Mesendoderm (in vitro differentiated cells): ENCODE results near the gene TESMIN.

ENCODE experiments used
- DNase-seq: peaks from one replicate; pipeline ENCODE4 v3.0.0; 2013
- H2AK5ac ChIP-seq: 2 replicates; pipeline ENCODE4 v1.6.1; 2013; ENCODE audit warnings: low read length, inconsistent platforms
- H2BK120ac ChIP-seq: 2 replicates; pipeline ENCODE4 v1.6.1; 2013; ENCODE audit warnings: low read depth, mild to moderate bottlenecking, low read length, moderate library complexity, mixed read lengths
- H2BK15ac ChIP-seq: replicated peaks from 2 replicates; pipeline ENCODE4 v1.6.1; 2013; ENCODE audit warnings: low read depth, mild to moderate bottlenecking, moderate library complexity
- H2BK5ac ChIP-seq: 2 replicates; pipeline ENCODE4 v1.6.1; 2013; ENCODE audit warnings: low read length, inconsistent platforms
- H3K18ac ChIP-seq: 2 replicates; pipeline ENCODE4 v1.6.1; 2013; ENCODE audit warnings: mild to moderate bottlenecking, low read length, mixed read lengths
- H3K23ac ChIP-seq: one replicate; pipeline ENCODE4 v1.6.1; 2013; ENCODE audit warnings: low read length
- H3K27ac ChIP-seq: 2 replicates; pipeline ENCODE4 v1.5.1; 2013; ENCODE audit warnings: low read depth, mild to moderate bottlenecking, inconsistent platforms, low read length, moderate library complexity
- H3K27me3 ChIP-seq: 2 replicates; pipeline ENCODE4 v1.6.1; 2013; ENCODE audit warnings: low read length, control low read depth, mild to moderate bottlenecking, inconsistent platforms; ENCODE audit not compliant: insufficient read depth, poor library complexity
- H3K36me3 ChIP-seq: 2 replicates; pipeline ENCODE4 v1.6.1; 2013; ENCODE audit warnings: low read length, inconsistent platforms; ENCODE audit not compliant: control insufficient read depth, insufficient read depth
- H3K4ac ChIP-seq: one replicate; pipeline ENCODE4 v1.6.1; 2013; ENCODE audit warnings: low read depth, mild to moderate bottlenecking, low read length, moderate library complexity
- H3K4me1 ChIP-seq: 2 replicates; pipeline ENCODE4 v1.6.1; 2013; ENCODE audit warnings: low read depth, low read length, inconsistent platforms; ENCODE audit not compliant: control insufficient read depth
- H3K4me2 ChIP-seq: 2 replicates; pipeline ENCODE4 v1.6.1; 2013; ENCODE audit warnings: low read length
- H3K4me3 ChIP-seq: 2 replicates; pipeline ENCODE4 v1.5.1; 2013; ENCODE audit warnings: mild to moderate bottlenecking, low read length
- H3K56ac ChIP-seq: one replicate; pipeline ENCODE4 v1.6.1; 2013; ENCODE audit warnings: low read length
- H3K79me1 ChIP-seq: 2 replicates; pipeline ENCODE4 v1.6.1; 2013; ENCODE audit warnings: low read length, inconsistent platforms
- H3K79me2 ChIP-seq: 2 replicates; pipeline ENCODE4 v1.6.1; 2013; ENCODE audit warnings: mild to moderate bottlenecking, low read length; ENCODE audit not compliant: control insufficient read depth, insufficient read depth
- H3K9ac ChIP-seq: 2 replicates; pipeline ENCODE4 v1.6.1; 2013; ENCODE audit warnings: low read length, inconsistent platforms
- H4K5ac ChIP-seq: one replicate; pipeline ENCODE4 v1.6.1; 2013; ENCODE audit warnings: low read length
- H4K8ac ChIP-seq: one replicate; pipeline ENCODE4 v1.6.1; 2013; ENCODE audit warnings: low read depth, mild to moderate bottlenecking, control low read depth, low read length, moderate library complexity
- WGBS: extraction: QIAGEN DNeasy Blood & Tissue Kit; methylation state at CpG from one replicate; pipeline ENCODE4 v1.1.7; 2013; ENCODE audit warnings: low lambda C conversion rate, missing lambda C conversion rate; ENCODE audit not compliant: insufficient coverage; ENCODE audit errors: extremely low coverage; 5-methylcytosine and 5-hydroxymethylcytosine counted together

The TESMIN gene

DNA sequence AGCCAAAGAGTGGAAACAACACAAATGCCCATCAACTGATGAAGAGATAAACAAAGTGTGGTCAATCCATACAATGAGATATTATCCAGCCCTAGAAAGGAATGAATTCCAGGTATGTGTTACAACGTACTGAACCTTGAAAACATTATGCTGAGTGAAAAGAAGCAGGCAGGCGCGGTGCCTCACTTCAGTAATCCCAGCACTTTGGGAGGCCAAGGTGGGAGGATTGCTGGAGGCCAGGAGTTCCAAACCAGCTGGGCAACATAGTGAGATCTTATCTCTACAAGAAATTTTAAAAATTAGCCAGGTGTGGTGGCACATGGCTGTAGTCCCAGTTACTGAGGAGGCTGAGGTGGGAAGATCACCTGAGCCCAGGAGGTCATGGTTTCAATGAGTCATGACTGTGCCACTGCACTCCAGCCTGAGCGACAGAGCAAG, 24.6 kb upstream of the TESMIN start:
- H2BK15ac ChIP-seq = no peak overlapping the region
- no peak for DNase-seq
- H3K4me3 ChIP-seq = no peak overlapping the region
- H4K8ac ChIP-seq = no peak overlapping the region
- no peak overlapping the region for H2BK5ac ChIP-seq
- no peak overlapping the region for H4K5ac ChIP-seq
- H2AK5ac ChIP-seq = no peak overlapping the region
- H2BK120ac ChIP-seq = no peak overlapping the region
- H3K79me1 ChIP-seq = no peaks in the 10 kb centered on the region
- H3K56ac ChIP-seq = no peak overlapping the region
- no CpG with 5 or more reads among the region's 4 CpGs for WGBS
- no peak overlapping the region for H3K4ac ChIP-seq
- H3K4me1 ChIP-seq = no peaks in the 10 kb centered on the region
- H3K9ac ChIP-seq = no peak overlapping the region
- no peaks in the 10 kb centered on the region for H3K27me3 ChIP-seq
- no peaks in the 10 kb centered on the region for H3K36me3 ChIP-seq
- H3K18ac ChIP-seq = no peak overlapping the region
- no peak overlapping the region for H3K4me2 ChIP-seq
- H3K79me2 ChIP-seq = no peaks in the 10 kb centered on the region
- no peak overlapping the region for H3K23ac ChIP-seq
- no peak overlapping the region for H3K27ac ChIP-seq

DNA sequence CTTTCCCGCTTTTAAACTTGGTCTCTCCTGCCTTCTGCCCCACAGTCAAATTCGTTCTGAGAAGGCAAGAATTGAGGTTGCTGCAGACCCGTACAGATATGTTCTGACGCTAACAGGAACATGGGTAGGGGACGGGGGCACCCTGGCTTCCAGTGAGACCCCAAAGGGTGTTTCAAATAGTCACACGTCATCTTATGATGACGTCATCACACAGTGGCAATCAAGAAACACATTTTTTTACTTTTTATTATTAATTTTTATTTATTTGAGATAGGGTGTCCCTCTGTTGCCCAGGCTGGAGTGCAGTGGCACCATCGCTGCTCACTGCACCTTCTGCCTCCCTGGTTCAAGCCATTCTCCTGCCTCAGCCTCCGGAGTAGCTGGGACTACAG, 22.9 kb upstream of the TESMIN start:
- Histone ChIP-seq H3K4me1 (no peaks in the 10 kb centered on the region), H3K56ac (no peak overlapping the region), H2BK120ac (no peak overlapping the region), H2AK5ac (no peak overlapping the region), H4K5ac (no peak overlapping the region), H4K8ac (no peak overlapping the region), H3K9ac (no peak overlapping the region), H2BK15ac (no peak overlapping the region), H3K27ac (no peak overlapping the region), H3K36me3 (peaks cover 2% of the 10 kb centered on the region), H2BK5ac (no peak overlapping the region), H3K4ac (no peak overlapping the region), H3K18ac (no peak overlapping the region), H3K79me1 (no peaks in the 10 kb centered on the region), H3K23ac (no peak overlapping the region), H3K4me3 (no peak overlapping the region), H3K4me2 (no peak overlapping the region), H3K27me3 (no peaks in the 10 kb centered on the region), H3K79me2 (no peaks in the 10 kb centered on the region)
- WGBS = no CpG with 5 or more reads among the region's 9 CpGs
- DNase-seq = no peak

GRCh38 chr11:68773521-68774193, 22.3 kb upstream of the TESMIN start:
- H3K79me1 ChIP-seq = no peaks in the 10 kb centered on the region
- H4K5ac ChIP-seq = no peak overlapping the region
- no peak overlapping the region for H2BK15ac ChIP-seq
- no peak for DNase-seq
- no peak overlapping the region for H3K4me2 ChIP-seq
- H3K79me2 ChIP-seq = no peaks in the 10 kb centered on the region
- H2BK120ac ChIP-seq = no peak overlapping the region
- WGBS = no CpG with 5 or more reads among the region's 22 CpGs
- H2AK5ac ChIP-seq = no peak overlapping the region
- H2BK5ac ChIP-seq = no peak overlapping the region
- no peak overlapping the region for H3K18ac ChIP-seq
- peaks cover 2% of the 10 kb centered on the region for H3K36me3 ChIP-seq
- H3K4me3 ChIP-seq = no peak overlapping the region
- no peak overlapping the region for H3K4ac ChIP-seq
- H3K9ac ChIP-seq = no peak overlapping the region
- no peak overlapping the region for H3K56ac ChIP-seq
- no peaks in the 10 kb centered on the region for H3K4me1 ChIP-seq
- H4K8ac ChIP-seq = no peak overlapping the region
- H3K27ac ChIP-seq = no peak overlapping the region
- no peaks in the 10 kb centered on the region for H3K27me3 ChIP-seq
- H3K23ac ChIP-seq = no peak overlapping the region

GRCh38 chr11:68772936-68773335, 21.6 kb upstream of the TESMIN start:
- H3K36me3 ChIP-seq = peaks cover 2% of the 10 kb centered on the region
- H3K27me3 ChIP-seq = no peaks in the 10 kb centered on the region
- no peak overlapping the region for H2BK15ac ChIP-seq
- no peak overlapping the region for H4K5ac ChIP-seq
- H3K4me1 ChIP-seq = no peaks in the 10 kb centered on the region
- no peak overlapping the region for H3K4me3 ChIP-seq
- H2BK120ac ChIP-seq = no peak overlapping the region
- no peak overlapping the region for H3K18ac ChIP-seq
- no peak overlapping the region for H3K27ac ChIP-seq
- H3K9ac ChIP-seq = no peak overlapping the region
- whole genome bisulfite sequencing = no CpG with 5 or more reads among the region's 20 CpGs
- H2AK5ac ChIP-seq = no peak overlapping the region
- H2BK5ac ChIP-seq = no peak overlapping the region
- H3K4ac ChIP-seq = no peak overlapping the region
- H3K56ac ChIP-seq = no peak overlapping the region
- no peak overlapping the region for H3K23ac ChIP-seq
- H3K79me1 ChIP-seq = no peaks in the 10 kb centered on the region
- no peak for DNase-seq
- no peak overlapping the region for H4K8ac ChIP-seq
- H3K4me2 ChIP-seq = no peak overlapping the region
- H3K79me2 ChIP-seq = no peaks in the 10 kb centered on the region

GRCh38 chr11:68770781-68771180, 19.5 kb upstream of the TESMIN start:
- H2BK15ac ChIP-seq = no peak overlapping the region
- WGBS = no CpG with 5 or more reads among the region's 12 CpGs
- H3K79me2 ChIP-seq = no peaks in the 10 kb centered on the region
- no peak overlapping the region for H2BK120ac ChIP-seq
- H3K79me1 ChIP-seq = no peaks in the 10 kb centered on the region
- H3K56ac ChIP-seq = no peak overlapping the region
- no peak overlapping the region for H2AK5ac ChIP-seq
- H3K27ac ChIP-seq = no peak overlapping the region
- no peak overlapping the region for H3K4me3 ChIP-seq
- H3K27me3 ChIP-seq = no peaks in the 10 kb centered on the region
- no peak overlapping the region for H3K23ac ChIP-seq
- H4K8ac ChIP-seq = no peak overlapping the region
- H2BK5ac ChIP-seq = no peak overlapping the region
- no peaks in the 10 kb centered on the region for H3K4me1 ChIP-seq
- H3K18ac ChIP-seq = no peak overlapping the region
- H3K4ac ChIP-seq = no peak overlapping the region
- no peak overlapping the region for H3K4me2 ChIP-seq
- no peak overlapping the region for H4K5ac ChIP-seq
- H3K36me3 ChIP-seq = peaks cover 2% of the 10 kb centered on the region
- H3K9ac ChIP-seq = no peak overlapping the region
- no peak for DNase-seq

DNA sequence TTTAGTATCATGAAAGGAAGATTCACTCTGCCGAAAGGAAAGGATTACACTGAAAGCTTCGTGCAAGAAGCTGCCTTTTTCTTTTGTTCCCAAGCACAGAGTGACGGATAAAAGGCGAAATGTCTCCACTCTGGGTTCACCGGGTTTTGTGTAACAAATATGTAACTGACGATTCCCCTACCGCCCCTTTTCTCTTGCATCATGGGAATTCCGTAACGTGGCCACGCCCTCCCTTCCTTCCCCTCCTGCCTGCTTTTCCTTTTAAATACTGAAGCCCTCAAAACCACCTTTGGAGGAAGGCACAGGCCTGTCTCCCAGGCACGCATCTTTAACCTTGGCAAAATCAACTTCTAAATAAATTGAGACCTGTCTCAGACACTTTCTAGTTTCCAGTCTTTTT, 16.4 kb upstream of the TESMIN start:
- H3K79me2 ChIP-seq = no peaks in the 10 kb centered on the region
- no peak overlapping the region for H4K8ac ChIP-seq
- H3K27ac ChIP-seq = no peak overlapping the region
- H3K18ac ChIP-seq = no peak overlapping the region
- WGBS = no CpG with 5 or more reads among the region's 11 CpGs
- no peak overlapping the region for H2BK15ac ChIP-seq
- no peaks in the 10 kb centered on the region for H3K27me3 ChIP-seq
- H3K4me1 ChIP-seq = no peaks in the 10 kb centered on the region
- H2AK5ac ChIP-seq = no peak overlapping the region
- no peaks in the 10 kb centered on the region for H3K79me1 ChIP-seq
- H3K56ac ChIP-seq = no peak overlapping the region
- no peak overlapping the region for H2BK5ac ChIP-seq
- no peak for DNase-seq
- H4K5ac ChIP-seq = no peak overlapping the region
- H3K36me3 ChIP-seq = peaks cover 2% of the 10 kb centered on the region
- no peak overlapping the region for H3K4ac ChIP-seq
- H3K4me3 ChIP-seq = no peak overlapping the region
- no peak overlapping the region for H3K4me2 ChIP-seq
- H3K9ac ChIP-seq = no peak overlapping the region
- no peak overlapping the region for H2BK120ac ChIP-seq
- no peak overlapping the region for H3K23ac ChIP-seq
